ELR (cell line): ENCODE results near the gene GPR62.
"Not testable (repeated sequence)": the region's sequence is repeated elsewhere in the genome, so short reads cannot be mapped to it uniquely, and the experiment has no call there.

Experiments used
- DNase-seq: peaks from one replicate; pipeline ENCODE4 v3.0.0-alpha.2; 2015; ENCODE audit warnings: low read depth

GPR62 gene

GRCh38 chr3:51970606-51971300 is 15.6 kb downstream of the GPR62 start:
- DNase-seq = no peak

- DNase-seq = no peak
Measured at GRCh38 chr3:51971350-51971749, 16.2 kb downstream of the GPR62 start.

- no peak for DNase-seq
Measured at GRCh38 chr3:51974277-51974962, 19.2 kb downstream of the GPR62 start.

GRCh38 chr3:51974963-51975851 is 20.0 kb downstream of the GPR62 start, which contains the start of gene ABHD14A:
TSS of gene ABHD14A (plus strand) at chr3:51975064. CDS start at chr3:51975136, 72 bp downstream.
- peak; percentile 72 for DNase-seq

GRCh38 chr3:51975852-51976549 is 20.8 kb downstream of the GPR62 start:
- peak; percentile 67 for DNase-seq

- no peak for DNase-seq
Measured at GRCh38 chr3:51977446-51978142, 22.4 kb downstream of the GPR62 start.

- DNase-seq = no peak
Measured at GRCh38 chr3:51978143-51978502, 22.9 kb downstream of the GPR62 start.

GRCh38 chr3:51980253-51980652 is 25.1 kb downstream of the GPR62 start:
- no peak for DNase-seq

GRCh38 chr3:51982352-51982837 is 27.2 kb downstream of the GPR62 start:
- peak; percentile 65 for DNase-seq

- peak; percentile 87 for DNase-seq
Measured at GRCh38 chr3:51982838-51983577, 27.8 kb downstream of the GPR62 start, which contains the start of gene ACY1. TSS of gene ACY1 (plus strand) at chr3:51983535. CDS start at chr3:51984065, 530 bp downstream.

GRCh38 chr3:51983578-51984268 is 28.5 kb downstream of the GPR62 start:
- DNase-seq = no peak

- no peak for DNase-seq
Measured at GRCh38 chr3:51984269-51984647, 29.1 kb downstream of the GPR62 start.

- no peak for DNase-seq
Measured at GRCh38 chr3:51985063-51985462, 29.9 kb downstream of the GPR62 start.

- DNase-seq = no peak
Measured at GRCh38 chr3:51986010-51986947, 31.1 kb downstream of the GPR62 start.

GRCh38 chr3:51987568-51987967 is 32.4 kb downstream of the GPR62 start:
- DNase-seq = no peak

- DNase-seq = no peak
Measured at GRCh38 chr3:51988286-51989146, 33.3 kb downstream of the GPR62 start.

- not testable (repeated sequence) for DNase-seq
Measured at GRCh38 chr3:51990501-51990971, 35.4 kb downstream of the GPR62 start.
